HCT116 (cell line): ENCODE data around the gene CHURC1. TPM values are rescaled to one million over a fixed set of nuclear protein-coding genes. Genes with fewer than 3 reads are reported as not detected.

Source experiments
- ATAC-seq: fragments of 200-7000 bp; cut with Tn5 transposase; 2 replicates; pipeline ENCODE4 v1.9.1; 2020; ENCODE audit warnings: mild to moderate bottlenecking, moderate library complexity
- BruUV-seq: library from RNA; stranded (reverse); fragments of 400-500 nt; replicated peaks from 2 replicates; lab custom pipeline; 2021; lab: Mats Ljungman, UMichigan
- CTCF ChIA-PET: fragments of 300-600 bp; sonication (Branson Sonifier 250); formaldehyde crosslinking; loops from one replicate; lab custom pipeline; 2021; ENCODE audit warnings: antibody characterized with exemption; lab: Charles Lee
- POLR2A ChIA-PET: fragments of 300-600, 350-600 bp; sonication (Branson Sonifier 250); formaldehyde crosslinking; loops from one replicate; lab custom pipeline; 2021; ENCODE audit warnings: antibody characterized with exemption; lab: Charles Lee
- RAD21 ChIA-PET, 2 experiments: fragments of 300-600 bp; sonication (Branson Sonifier 250); formaldehyde crosslinking; loops; one replicate each; lab custom pipeline; 2023; ENCODE audit warnings: low total read pairs in 2 of 2; ENCODE audit not compliant: uncharacterized antibody in 2 of 2, unreplicated experiment in 2 of 2, low non-redundant PET in 1 of 2; lab: Charles Lee
- DNase-seq: peaks from one replicate; pipeline ENCODE4 v3.0.0-alpha.2; 2010; ENCODE audit warnings: low read depth, low spot score
- H2AFZ ChIP-seq: fragments of 200-600 bp; shearing (Covaris generic), sonication (generic); 2 replicates; pipeline ENCODE4 v1.6.1; 2017; ENCODE audit warnings: low read depth, mixed run types, mixed read lengths, antibody characterized with exemption, low read length; ENCODE audit not compliant: poor library complexity, severe bottlenecking
- H3K27ac ChIP-seq: 2 replicates; pipeline ENCODE4 v1.5.1; 2012; ENCODE audit warnings: low read depth, low read length
- H3K27me3 ChIP-seq: fragments of 200-600 bp; sonication (generic); 2 replicates; pipeline ENCODE4 v1.6.1; 2016; ENCODE audit warnings: mixed run types, low read length, mixed read lengths; ENCODE audit not compliant: insufficient read depth
- H3K36me3 ChIP-seq, 2 experiments: fragments of 200-500 bp in 1 of 2; fragments of 200-600 bp in 1 of 2; sonication (Bioruptor generic) in 1 of 2; sonication (generic) in 1 of 2; 2 replicates each; pipeline versions ENCODE4 v1.5.1 to v1.6.1; 2014 to 2016; ENCODE audit warnings: low read length in 2 of 2, inconsistent platforms in 1 of 2, mixed read lengths in 1 of 2, mixed run types in 1 of 2; ENCODE audit not compliant: insufficient read depth in 2 of 2, control insufficient read depth in 1 of 2
- H3K4me1 ChIP-seq, 2 experiments: fragments of 200-600 bp in 1 of 2; sonication (generic) in 1 of 2; 2 replicates each; pipeline versions ENCODE4 v1.5.1 to v1.6.1; 2012 to 2017; ENCODE audit warnings: low read length in 2 of 2, inconsistent platforms in 1 of 2, mild to moderate bottlenecking in 1 of 2, mixed read lengths in 1 of 2, mixed run types in 1 of 2, moderate library complexity in 1 of 2; ENCODE audit not compliant: insufficient read depth in 2 of 2, control insufficient read depth in 1 of 2
- H3K4me2 ChIP-seq: fragments of 200-600 bp; sonication (generic); 2 replicates; pipeline ENCODE4 v1.6.1; 2017; ENCODE audit warnings: mixed run types, low read length, mixed read lengths
- H3K4me3 ChIP-seq, 2 experiments: fragments of 200-600 bp in 1 of 2; sonication (generic) in 1 of 2; replicated peaks in 1 of 2; 2 replicates each; pipeline ENCODE4 v1.5.1; 2011 to 2016; ENCODE audit warnings: low read length in 2 of 2, control low read depth in 1 of 2, low read depth in 1 of 2, mild to moderate bottlenecking in 1 of 2, mixed read lengths in 1 of 2, mixed run types in 1 of 2
- H3K79me2 ChIP-seq: fragments of 200-600 bp; sonication (generic); 2 replicates; pipeline ENCODE4 v1.6.1; 2017; ENCODE audit warnings: mild to moderate bottlenecking, mixed run types, low read length, moderate library complexity, mixed read lengths; ENCODE audit not compliant: insufficient read depth
- H3K9ac ChIP-seq: fragments of 200-600 bp; sonication (generic); 2 replicates; pipeline ENCODE4 v1.6.1; 2016; ENCODE audit warnings: low read length, mixed read lengths
- H3K9me2 ChIP-seq: fragments of 200-600 bp; sonication (generic), shearing (Covaris generic); 2 replicates; pipeline ENCODE4 v1.6.1; 2017; ENCODE audit warnings: mixed run types, mild to moderate bottlenecking, moderate library complexity; ENCODE audit not compliant: insufficient read depth
- H3K9me3 ChIP-seq, 2 experiments: fragments of 200-500 bp in 1 of 2; fragments of 200-600 bp in 1 of 2; sonication (Bioruptor generic) in 1 of 2; sonication (generic) in 1 of 2; 2 replicates each; pipeline ENCODE4 v1.6.1; 2014 to 2017; ENCODE audit warnings: low read length in 2 of 2, mixed read lengths in 2 of 2, inconsistent platforms in 1 of 2, low read depth in 1 of 2, mild to moderate bottlenecking in 1 of 2, mixed run types in 1 of 2, moderate library complexity in 1 of 2; ENCODE audit not compliant: control insufficient read depth in 1 of 2, insufficient read depth in 1 of 2
- H4K20me1 ChIP-seq: fragments of 200-600 bp; sonication (generic), shearing (Covaris generic); 2 replicates; pipeline ENCODE4 v1.6.1; 2017; ENCODE audit warnings: mixed run types, mild to moderate bottlenecking, moderate library complexity; ENCODE audit not compliant: insufficient read depth
- CBX3 ChIP-seq: IDR thresholded peaks from 2 replicates; pipeline ENCODE4 v1.6.1; 2012; ENCODE audit warnings: low read depth
- CEBPB ChIP-seq: IDR thresholded peaks from 2 replicates; pipeline ENCODE4 v1.6.1; 2012; ENCODE audit warnings: low read depth
- EGR1 ChIP-seq: IDR thresholded peaks from 2 replicates; pipeline ENCODE4 v1.6.1; 2012; ENCODE audit warnings: low read depth
- JUND ChIP-seq: IDR thresholded peaks from 2 replicates; pipeline ENCODE4 v1.6.1; 2012
- POLR2AphosphoS5 ChIP-seq: IDR thresholded peaks from 2 replicates; pipeline ENCODE4 v1.6.1; 2011; ENCODE audit warnings: mild to moderate bottlenecking, low read depth, low read length, moderate library complexity
- RAD21 ChIP-seq: IDR thresholded peaks from 2 replicates; pipeline ENCODE4 v1.6.1; 2012; ENCODE audit warnings: low read depth, mild to moderate bottlenecking
- SP1 ChIP-seq: IDR thresholded peaks from 2 replicates; pipeline ENCODE4 v1.6.1; 2012; ENCODE audit warnings: low read depth
- TCF7L2 ChIP-seq: IDR thresholded peaks from 2 replicates; pipeline ENCODE4 v1.7.0; 2011; ENCODE audit warnings: borderline replicate concordance, inconsistent platforms; ENCODE audit not compliant: insufficient read depth, insufficient read length; ENCODE audit errors: extremely low read depth
- intact Hi-C: fragments of 100-400 bp; cut with micrococcal nuclease; formaldehyde crosslinking; loops from 2 replicates; pipeline ENCODE4 v1.10.0; 2022
- total RNA-seq: library from RNA; stranded (reverse); gene quantifications from one replicate; pipeline ENCODE4 v1.2.1, GENCODE V29; 2021; ENCODE audit not compliant: unreplicated experiment
- TF ChIP-seq, protein P1 (sequence below), 3 experiments: fragments of 200-600 bp in 1 of 3; sonication (generic) in 1 of 3; IDR thresholded peaks in 2 of 3; conservative IDR thresholded peaks in 1 of 3; 2 replicates each; pipeline ENCODE4 v1.5.1; 2012 to 2017; ENCODE audit warnings: low read depth in 2 of 3, low read length in 2 of 3, antibody characterized with exemption in 1 of 3, borderline replicate concordance in 1 of 3, control low read depth in 1 of 3, mild to moderate bottlenecking in 1 of 3, mixed read lengths in 1 of 3, mixed run types in 1 of 3, moderate library complexity in 1 of 3; ENCODE audit not compliant: insufficient read depth in 1 of 3

CHURC1 gene
- total RNA-seq, 1 experiment from 2014 or later, result 47.5 TPM

DNA sequence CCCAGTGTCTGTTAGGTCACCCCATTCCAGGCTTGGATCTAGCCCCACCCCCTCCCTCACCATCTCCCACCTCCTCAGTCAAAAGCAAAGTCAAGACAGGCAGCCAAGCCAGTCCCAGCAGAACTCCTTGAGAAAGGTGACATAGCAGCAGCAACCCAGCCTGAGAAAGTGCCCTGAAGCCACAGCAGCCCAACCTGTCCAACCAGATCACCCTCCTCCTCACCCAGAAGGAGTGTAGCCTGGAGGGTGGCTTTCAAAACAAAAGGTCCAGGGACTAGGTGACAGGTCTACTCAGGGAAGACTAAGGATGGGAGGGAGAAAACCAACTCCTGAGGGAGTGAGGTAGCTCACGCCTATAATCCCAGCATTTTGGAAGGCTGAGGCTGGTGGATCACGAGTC is 52.7 kb downstream of the CHURC1 start:
- Histone ChIP-seq H3K27ac (no peak overlapping the region; the same call in 1 of the 2 replicates), H3K79me2 (no peaks in the 10 kb centered on the region), H3K27me3 (no peaks in the 10 kb centered on the region), H2AFZ (no peak overlapping the region), H3K36me3 (no peaks in the 10 kb centered on the region), H3K4me2 (no peak overlapping the region), H4K20me1 (no peaks in the 10 kb centered on the region), H3K4me3 (no peak overlapping the region), H3K9me3 (no peaks in the 10 kb centered on the region), H3K9me2 (no peaks in the 10 kb centered on the region), H3K9ac (no peak overlapping the region), H3K4me1 (peaks cover 30 to 34% of the 10 kb centered on the region in 2 experiments)
- TF ChIP-seq JUND, result no peak
- peak; percentile 19; the same call in 1 of the 2 replicates for TF ChIP-seq SP1
- DNase-seq (no peak), ATAC-seq (no peak; the same call in 1 of the 2 replicates)
- RAD21 ChIA-PET, result no interaction called here
- CTCF ChIA-PET, result no interaction called here
- BruUV-seq, result no TSS peak
- POLR2A ChIA-PET, result interaction anchor here (1.4 kb wide), 1 partner anchor 20 kb away, joined by 3 read pairs; the partner anchor contains the start of gene FNTB
- intact Hi-C loops, result no loop called here

DNA sequence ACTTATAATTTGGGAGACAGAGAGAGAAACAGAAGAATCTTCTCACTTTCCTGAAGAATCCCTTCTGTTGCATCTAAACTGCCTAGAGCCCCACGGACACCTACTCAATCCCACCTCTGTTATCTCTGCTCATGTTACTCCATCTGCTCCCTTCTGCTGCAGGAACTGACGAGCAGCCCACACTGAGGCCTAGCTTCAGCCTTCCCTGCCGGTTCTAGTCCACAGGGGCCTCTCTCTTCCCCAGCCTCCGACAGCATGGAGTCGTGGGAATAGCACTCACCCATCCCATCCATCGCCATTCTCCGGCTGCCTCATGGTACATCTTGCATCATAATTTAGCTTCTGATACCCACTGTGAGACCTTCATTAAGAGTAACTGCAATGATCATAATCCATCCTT is 53.9 kb downstream of the CHURC1 start:
- H3K9me3 ChIP-seq, result no peaks in the 10 kb centered on the region
- ATAC-seq, result no peak

More for the DNA sequence above, 53.9 kb downstream of the CHURC1 start:
- H3K4me1 ChIP-seq, result peaks cover 34 to 40% of the 10 kb centered on the region in 2 experiments
- no peak overlapping the region for H3K4me3 ChIP-seq
- H3K36me3 ChIP-seq, result no peaks in the 10 kb centered on the region
- TF ChIP-seq TCF7L2, result no peak
- no peak for TF ChIP-seq RAD21
- no peak for TF ChIP-seq POLR2AphosphoS5
- TF ChIP-seq, protein P1, sequence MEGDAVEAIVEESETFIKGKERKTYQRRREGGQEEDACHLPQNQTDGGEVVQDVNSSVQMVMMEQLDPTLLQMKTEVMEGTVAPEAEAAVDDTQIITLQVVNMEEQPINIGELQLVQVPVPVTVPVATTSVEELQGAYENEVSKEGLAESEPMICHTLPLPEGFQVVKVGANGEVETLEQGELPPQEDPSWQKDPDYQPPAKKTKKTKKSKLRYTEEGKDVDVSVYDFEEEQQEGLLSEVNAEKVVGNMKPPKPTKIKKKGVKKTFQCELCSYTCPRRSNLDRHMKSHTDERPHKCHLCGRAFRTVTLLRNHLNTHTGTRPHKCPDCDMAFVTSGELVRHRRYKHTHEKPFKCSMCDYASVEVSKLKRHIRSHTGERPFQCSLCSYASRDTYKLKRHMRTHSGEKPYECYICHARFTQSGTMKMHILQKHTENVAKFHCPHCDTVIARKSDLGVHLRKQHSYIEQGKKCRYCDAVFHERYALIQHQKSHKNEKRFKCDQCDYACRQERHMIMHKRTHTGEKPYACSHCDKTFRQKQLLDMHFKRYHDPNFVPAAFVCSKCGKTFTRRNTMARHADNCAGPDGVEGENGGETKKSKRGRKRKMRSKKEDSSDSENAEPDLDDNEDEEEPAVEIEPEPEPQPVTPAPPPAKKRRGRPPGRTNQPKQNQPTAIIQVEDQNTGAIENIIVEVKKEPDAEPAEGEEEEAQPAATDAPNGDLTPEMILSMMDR (IDR thresholded peaks at IDR 0.05 in 2 of 3, conservative IDR thresholded peaks at IDR 0.05 in 1 of 3; ENCODE audit: borderline replicate concordance in 1 of 3, insufficient read depth in 1 of 3, low read depth in 2 of 3, low read length in 2 of 3), result no peak
- no peak for TF ChIP-seq EGR1
- TF ChIP-seq CEBPB, result no peak
- TF ChIP-seq CBX3, result no peak
- TF ChIP-seq JUND, result no peak
- H3K27me3 ChIP-seq, result no peaks in the 10 kb centered on the region
- no peak overlapping the region for H3K27ac ChIP-seq
- BruUV-seq, result no TSS peak
- H4K20me1 ChIP-seq, result no peaks in the 10 kb centered on the region
- H3K9me2 ChIP-seq, result no peaks in the 10 kb centered on the region
- no peak for DNase-seq
- H3K4me2 ChIP-seq, result peak overlapping the region; percentile 20; the same call in 1 of the 2 replicates
- no peak overlapping the region for H2AFZ ChIP-seq
- no peaks in the 10 kb centered on the region for H3K79me2 ChIP-seq
- ChIA-PET POLR2A (interaction anchor here (0.7 kb wide), 1 partner anchor 19 kb away, joined by 3 read pairs; no protein-coding TSS in a partner anchor), CTCF (no interaction called here), RAD21 (no interaction called here)
- intact Hi-C loops, result no loop called here
- H3K9ac ChIP-seq, result no peak overlapping the region
